ENCODE measurements around the gene HMGXB3.

DNA sequence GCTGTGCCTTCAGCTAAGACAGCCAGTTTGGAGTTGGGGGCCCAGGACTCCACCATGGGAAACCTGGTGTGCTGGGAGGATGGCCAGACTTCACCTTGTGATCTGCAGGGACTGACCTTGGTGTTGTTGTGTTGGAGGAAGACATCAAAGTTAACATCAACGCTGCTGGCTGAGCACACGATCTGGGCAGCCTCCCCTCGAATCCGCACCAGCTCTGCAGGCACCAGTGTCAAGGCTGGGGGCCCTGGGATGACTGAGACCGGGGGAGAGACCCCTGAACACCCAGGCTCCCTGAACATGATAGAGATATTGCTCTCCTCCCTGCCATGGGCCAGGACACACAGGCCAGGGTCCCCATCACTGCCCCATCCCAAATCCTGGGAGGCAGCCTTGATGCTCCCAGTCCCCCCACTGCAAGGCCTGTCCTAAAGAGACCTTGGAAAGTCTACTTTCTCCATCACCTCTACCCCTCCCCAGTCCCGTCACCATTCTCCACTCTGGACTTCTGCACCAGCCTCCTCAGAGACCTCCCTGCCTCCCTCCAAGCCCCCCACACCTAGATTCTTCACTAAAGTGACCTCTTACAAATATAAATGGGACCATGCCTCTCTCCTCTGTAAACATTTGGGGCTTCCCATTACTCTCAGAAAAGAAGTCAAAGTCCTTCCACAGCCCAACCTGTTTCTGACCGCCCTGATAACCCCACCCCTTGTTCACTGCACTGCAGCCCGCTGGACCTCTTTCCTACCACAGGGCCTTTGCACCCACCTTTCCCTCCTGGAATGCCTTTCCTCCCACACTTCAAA lies 77.7 kb downstream of the HMGXB3 start:
- TF ChIP-seq CTCF (IDR thresholded peaks at IDR 0.05) (no peak), EZH2 (IDR thresholded peaks at IDR 0.05) (no peak)

All from neural progenitor cell (in vitro differentiated cells).